ENCODE data around the gene MAML1.
A peak's percentile ranks its signal among the peaks of the same experiment; 100 is the strongest.
"Not testable (repeated sequence)": the region's sequence is repeated elsewhere in the genome, so short reads cannot be mapped to it uniquely, and the experiment has no call there.

Gene MAML1

GRCh38 chr5:179732412-179732917, at the start of gene MAML1:
Gene MAML1, plus strand, starts transcription at chr5:179732822. Its CDS starts 291 bp downstream, at chr5:179733113.
- peak within 1 kb of the TSS; percentile 79 for H3K4me3 ChIP-seq (ENCODE audit: low read length)
- DNase-seq (ENCODE audit: low read depth): peak; percentile 100
- TF ChIP-seq CTCF (conservative IDR thresholded peaks at IDR 0.05; ENCODE audit: low read length): no peak

- not testable (repeated sequence) for H3K4me3 ChIP-seq (ENCODE audit: low read length); DNase-seq (ENCODE audit: low read depth)
Measured at GRCh38 chr5:179689212-179689611, 43.4 kb upstream of the MAML1 start.

- DNase-seq (ENCODE audit: low read depth): no peak
- no peak for TF ChIP-seq CTCF (conservative IDR thresholded peaks at IDR 0.05; ENCODE audit: low read length)
Measured at GRCh38 chr5:179694561-179694960, 38.1 kb upstream of the MAML1 start.

GRCh38 chr5:179696603-179697002, 36.0 kb upstream of the MAML1 start:
- no peak for TF ChIP-seq CTCF (conservative IDR thresholded peaks at IDR 0.05; ENCODE audit: low read length)
- no peak for DNase-seq (ENCODE audit: low read depth)
- H3K4me3 ChIP-seq (ENCODE audit: low read length): no peak overlapping the region

More at GRCh38 chr5:179694561-179694960, 38.1 kb upstream of the MAML1 start:
- no peak overlapping the region for H3K4me3 ChIP-seq (ENCODE audit: low read length)

- H3K4me3 ChIP-seq (ENCODE audit: low read length): no peak overlapping the region
- no peak for DNase-seq (ENCODE audit: low read depth)
Measured at GRCh38 chr5:179697108-179697507, 35.5 kb upstream of the MAML1 start.

GRCh38 chr5:179697543-179697942, 35.1 kb upstream of the MAML1 start:
- not testable (repeated sequence) for DNase-seq (ENCODE audit: low read depth)
- peak overlapping the region; percentile 82 for H3K4me3 ChIP-seq (ENCODE audit: low read length)

More at GRCh38 chr5:179697108-179697507, 35.5 kb upstream of the MAML1 start:
- no peak for TF ChIP-seq CTCF (conservative IDR thresholded peaks at IDR 0.05; ENCODE audit: low read length)

- no peak for TF ChIP-seq CTCF (conservative IDR thresholded peaks at IDR 0.05; ENCODE audit: low read length)
- H3K4me3 ChIP-seq (ENCODE audit: low read length): peak overlapping the region; percentile 95
- DNase-seq (ENCODE audit: low read depth): peak; percentile 99
Measured at GRCh38 chr5:179697993-179698934, 34.4 kb upstream of the MAML1 start.
